DMS79 (cell line): ENCODE measurements around the gene DHX34.

Experiments used
- DNase-seq: peaks from one replicate; lab custom pipeline; 2025; lab: John Stamatoyannopoulos, UW

The DHX34 gene

DNA sequence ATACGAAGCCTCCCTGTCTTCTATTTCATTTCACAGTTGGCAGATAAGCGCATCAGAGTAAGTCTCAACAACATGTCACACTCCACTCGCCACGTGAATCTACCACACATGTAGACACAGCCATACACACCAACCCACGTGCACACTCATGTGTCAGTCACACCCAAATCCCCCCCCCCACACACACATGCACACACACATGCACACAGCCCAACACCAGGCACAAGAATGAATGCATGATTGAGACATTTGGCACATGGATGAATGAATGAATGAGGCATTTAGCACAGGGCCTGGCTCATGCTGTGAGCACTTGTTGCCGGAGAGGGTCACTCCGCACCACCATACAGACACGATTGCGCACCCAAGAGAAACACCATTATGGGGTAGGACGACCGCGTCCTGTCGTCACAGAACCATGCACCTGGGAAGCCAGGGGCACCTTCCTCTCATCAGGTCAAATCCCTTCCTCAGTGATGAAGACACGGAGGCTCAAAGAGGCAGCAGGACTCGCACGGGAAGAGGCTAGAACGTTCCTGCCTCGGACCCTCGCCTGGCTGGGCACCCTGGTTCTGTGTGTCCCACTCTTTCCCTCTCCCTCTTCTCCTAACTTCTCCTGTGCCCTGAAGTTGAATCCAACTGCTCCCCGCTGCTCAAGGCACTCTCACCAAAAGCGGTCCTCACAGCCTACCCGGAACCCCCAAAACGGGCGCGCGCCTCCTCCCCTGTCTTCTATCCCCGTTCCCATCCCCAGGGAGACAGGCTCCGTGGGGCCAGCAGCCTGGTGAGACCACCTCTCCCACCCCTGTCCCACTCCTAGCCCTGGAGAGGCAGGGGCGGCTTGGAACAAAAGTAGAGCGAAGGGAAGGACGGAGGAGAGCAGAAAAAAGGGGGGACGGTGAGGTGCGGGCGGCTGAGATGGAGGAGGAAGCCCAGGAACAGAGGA lies 68.9 kb downstream of the DHX34 start:
- DNase-seq: no peak

DNA sequence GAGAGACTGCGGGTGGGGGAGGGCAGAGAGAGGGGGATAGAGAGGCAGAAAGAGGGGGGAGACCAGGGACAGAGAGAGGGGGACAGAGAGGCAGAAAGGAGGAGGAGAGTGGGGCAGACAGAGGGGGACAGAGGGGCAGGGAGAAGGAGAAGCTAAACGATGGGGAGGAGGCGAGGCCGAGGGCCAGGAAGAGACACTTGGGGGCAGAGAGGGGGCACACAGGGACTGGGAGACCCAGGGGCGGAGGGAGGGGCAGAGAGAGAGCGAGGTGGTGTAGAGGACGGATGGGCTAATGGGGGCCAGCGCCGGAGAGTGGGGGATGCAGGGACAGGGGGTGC lies 69.5 kb downstream of the DHX34 start:
- DNase-seq: no peak

DNA sequence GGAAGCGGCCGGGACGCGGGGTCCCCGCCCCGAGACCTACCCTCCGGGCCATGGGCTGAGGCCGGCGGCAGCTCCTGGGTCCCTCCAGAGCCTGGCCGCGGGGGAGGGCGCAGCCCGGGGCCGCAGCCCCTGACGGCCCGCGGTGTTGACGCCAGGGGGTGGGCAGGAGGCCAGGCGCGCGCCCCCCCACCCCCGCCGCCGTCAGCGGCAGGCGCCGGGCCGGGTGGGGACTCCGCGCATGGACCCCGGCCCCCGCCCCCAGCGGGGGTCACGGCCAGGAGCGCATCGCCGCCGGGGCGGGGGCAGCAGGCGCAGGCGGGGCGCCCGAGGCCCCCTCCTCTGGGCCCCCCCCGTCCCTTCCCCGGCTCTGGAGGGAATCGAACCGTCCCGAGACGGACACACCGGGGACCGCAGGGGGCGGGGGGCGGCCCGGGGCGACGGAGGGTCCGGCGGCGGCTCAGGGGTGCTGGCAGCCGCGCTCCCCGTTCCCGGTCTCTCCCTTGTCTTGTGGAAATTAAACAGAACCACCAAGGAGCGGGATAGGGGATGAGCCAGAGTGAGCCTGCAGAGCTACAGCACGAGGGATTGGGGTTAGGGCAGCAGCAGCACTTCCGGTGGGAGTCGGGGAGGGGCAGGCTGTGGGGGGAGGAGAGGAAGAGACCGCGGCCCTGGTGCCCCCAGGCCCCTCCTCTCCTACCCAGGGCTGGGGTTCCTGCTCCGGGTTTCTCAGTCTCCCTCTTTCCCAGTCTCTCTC lies 70.1 kb downstream of the DHX34 start, which contains the start of gene MEIS3:
TSS of gene MEIS3 (minus strand) at position 498 of the 754 bp plus-strand sequence. CDS start at position 52, 446 bp downstream.
- DNase-seq: no peak

DNA sequence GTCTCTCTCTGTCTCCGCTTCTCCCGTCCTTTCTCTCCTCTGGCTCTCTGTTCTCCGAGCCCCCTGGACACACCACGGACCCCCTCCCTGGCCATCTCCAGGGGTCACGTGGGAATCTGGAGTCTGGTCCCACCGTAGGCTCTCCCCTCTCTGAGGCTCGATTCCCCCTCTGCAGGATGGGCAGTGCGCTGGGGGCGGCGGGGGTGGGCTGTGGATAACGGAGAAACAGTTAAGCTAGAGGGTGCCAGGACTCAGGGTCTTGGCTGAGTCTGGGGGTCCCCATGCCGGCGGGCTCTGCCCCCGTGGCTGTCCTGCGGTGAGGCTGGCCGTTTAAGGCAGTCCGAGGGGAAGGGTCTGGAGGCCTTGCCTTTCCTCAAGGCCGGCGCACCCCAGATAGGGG lies 70.7 kb downstream of the DHX34 start:
- DNase-seq: no peak

DNA sequence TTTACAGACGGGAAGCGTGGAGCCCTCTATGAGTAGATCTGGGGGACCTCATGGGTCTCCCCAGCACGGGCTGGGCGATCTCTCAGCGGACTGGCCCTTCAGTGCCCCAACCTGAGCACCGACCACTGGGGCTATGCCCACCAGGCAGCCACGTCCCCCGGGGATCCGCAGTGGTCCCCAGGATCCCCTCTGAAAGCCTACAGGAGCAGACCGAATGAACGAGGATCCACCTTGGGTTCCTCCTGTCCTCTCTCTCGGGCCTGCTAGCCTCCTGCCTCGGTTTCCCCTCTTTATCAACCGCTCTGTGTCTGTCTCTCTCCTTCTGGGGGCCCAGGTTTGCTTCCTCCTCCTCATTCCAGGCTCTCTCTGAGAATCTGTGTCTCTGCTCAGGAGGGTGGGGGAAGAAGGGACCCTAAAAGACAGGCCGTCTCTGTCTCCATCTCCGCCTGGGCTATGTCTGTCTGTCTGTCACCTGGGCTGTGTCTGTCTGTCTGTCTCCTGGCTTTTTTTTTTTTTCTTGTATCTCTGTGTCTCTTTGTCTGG lies 72.2 kb downstream of the DHX34 start:
- no peak for DNase-seq

DNA sequence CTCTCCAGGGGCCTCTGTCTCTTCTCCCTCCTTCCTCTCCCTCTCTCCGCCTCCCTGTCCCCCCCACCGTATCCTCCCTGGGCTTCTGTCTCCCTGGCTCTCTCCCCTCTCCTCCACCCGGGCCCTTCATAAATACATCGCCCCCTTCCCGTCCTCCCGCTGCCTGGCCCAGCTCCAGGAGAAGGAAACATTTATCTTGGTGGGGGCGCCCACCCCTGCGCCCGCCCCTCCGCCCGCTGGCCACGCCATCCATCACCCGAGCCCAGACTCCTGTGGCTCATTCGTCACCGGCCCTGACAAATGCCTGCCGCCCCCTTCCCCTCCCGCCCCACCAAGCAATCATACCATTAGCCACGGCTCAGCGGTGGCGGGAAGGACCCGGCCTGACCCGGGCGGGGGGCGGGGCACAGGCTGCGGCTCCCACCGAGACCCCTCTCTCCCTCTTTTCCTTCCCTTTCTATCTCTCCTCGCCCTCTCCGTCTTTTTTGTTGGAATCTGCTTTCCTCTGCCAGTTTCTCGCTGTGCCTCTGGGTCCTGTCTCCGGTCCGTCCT lies 72.8 kb downstream of the DHX34 start:
- peak; percentile 26 for DNase-seq

DNA sequence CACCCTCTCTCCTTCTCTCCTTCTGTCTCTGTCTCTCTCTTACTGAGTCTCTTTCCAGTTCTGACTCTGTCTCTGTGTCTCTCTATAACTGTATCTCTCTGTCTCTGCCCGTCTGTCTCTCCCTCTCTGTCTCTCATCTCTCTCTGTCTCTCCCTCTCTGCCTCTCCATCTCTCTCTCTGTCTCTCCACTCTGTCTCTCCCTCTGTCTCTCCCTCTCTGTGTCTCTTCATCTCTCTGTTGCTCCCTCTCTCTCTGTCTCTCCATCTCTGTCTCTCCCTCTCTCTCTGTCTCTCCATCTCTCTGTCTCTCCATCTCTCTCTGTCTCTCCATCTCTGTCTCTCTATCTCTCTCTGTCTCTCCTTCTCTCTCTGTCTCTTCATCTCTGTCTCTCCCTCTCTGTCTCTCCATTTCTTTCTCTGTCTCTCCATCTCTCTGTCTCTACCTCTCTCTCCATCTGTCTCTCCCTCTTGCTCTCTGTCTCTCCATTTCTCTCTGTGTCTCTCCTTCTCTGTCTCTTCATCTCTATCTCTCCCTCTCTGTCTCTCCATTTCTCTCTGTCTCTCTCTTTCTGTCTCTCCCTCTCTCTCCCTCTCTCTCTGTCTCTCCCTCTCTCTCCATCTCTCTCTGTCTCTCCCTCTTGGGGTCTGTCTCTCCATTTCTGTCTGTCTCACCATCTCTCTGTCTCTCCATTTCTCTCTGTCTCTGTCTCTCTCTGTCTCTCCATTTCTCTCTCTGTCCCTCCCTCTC lies 73.5 kb downstream of the DHX34 start:
- DNase-seq: no peak

DNA sequence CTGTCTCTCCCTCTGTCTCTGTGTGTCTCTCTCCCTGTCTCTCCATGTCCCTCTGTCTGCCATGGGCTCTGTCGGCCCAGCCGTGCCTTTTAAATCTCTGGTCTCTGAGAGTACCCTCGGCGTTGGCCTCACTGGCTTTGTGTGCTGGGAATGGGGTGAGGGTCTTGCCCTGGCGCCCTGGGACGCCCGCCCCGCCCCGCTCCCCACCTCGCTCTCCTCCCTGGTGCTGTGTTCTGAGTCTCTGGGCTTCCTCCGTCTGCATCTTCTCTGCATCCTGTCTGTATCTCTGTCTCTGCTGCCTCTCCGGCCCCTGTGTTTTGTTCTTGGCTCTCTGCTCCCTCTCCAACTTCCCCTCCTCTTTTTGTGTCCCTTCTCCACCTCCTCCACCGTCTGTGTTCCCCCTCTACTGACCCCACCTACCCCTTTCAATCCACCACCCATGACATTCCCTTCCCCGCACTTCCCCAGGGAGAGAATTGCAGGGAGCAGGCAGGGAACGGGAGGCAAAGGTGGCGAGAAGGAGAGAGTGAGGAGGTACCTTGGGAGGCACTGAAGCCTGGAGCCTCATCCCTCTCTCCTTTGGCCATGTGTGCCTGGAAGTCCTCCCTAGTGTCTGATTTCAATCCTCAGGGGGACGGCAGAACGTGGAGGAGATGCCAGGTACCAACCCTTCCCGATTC lies 74.2 kb downstream of the DHX34 start:
- DNase-seq: no peak

DNA sequence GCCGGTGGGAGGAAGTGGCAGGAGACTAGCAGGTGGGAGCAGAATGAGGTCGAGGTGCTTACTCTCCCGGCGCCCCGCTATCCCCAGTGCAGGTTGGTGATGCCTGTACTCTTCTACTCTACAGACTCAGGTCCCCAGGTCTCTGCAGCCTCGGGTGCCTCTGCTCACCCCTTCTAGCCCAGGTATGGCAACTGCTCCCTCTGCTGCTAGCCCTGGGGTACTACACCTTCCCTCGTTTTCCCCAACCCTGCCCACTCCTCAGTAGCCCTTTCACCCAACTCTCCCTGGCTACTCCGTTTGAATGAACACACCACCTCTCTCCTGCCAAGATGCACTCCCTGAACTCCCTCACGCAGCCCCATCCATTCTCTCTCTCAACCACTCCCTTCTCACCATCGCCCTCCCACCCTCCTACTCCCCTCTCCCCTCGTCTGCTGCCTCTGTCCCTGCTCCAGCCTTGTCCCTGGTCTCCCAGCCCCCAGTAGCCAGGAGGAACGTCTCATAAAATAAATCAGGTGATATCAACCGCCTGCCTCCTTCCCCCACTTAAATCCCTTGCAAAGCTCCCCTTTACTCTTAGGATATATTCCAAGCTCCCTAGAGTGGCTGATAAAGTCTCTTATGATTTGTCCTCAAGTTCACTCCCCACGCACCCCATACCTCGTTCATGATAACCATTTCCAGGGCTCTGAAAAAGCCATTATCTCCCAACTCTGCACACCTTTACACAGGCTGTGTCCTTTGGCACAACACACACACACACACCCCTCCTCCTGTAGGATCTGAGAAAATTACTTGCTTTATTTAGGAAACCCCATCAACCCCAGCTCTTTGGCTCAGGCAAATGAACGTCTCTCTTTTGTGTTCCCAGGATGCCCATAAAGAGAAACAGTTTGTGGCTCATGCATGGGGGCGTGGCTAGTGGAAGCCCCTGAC lies 78.4 kb downstream of the DHX34 start:
- DNase-seq: peak; percentile 66

DNA sequence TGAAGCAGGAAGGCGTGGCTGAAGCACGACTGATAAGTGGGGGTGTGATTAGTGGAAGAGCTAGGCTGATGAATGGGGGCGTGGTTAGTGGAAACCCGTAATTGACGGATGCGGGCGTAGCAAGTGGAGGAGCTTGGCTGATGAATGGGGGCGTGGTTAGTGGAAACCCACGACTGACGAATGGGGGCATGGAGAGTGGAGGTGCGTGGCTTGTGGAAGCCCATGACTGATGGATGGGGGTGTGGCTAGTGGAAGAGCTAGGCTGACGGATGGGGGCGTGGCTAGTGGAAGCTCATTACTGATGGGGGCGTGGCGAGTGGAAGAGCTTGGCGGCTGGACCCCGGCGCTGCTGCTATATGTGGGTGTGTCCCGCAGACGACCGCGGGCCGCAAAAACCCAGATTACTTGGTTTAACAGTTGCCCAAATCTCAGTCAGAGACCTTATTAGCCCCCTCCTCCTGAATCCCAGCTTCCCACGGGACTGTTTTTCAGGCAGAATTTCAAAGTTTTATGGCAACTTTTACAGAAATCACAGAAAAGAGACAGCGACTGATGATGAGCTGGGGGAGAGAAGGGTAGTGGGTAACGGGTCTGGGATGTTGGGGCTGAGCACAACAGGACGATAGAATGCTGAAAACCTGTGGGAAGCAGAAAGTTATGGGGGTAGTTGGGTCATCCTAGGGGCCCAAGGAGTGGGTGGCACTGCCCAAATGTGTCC lies 79.2 kb downstream of the DHX34 start:
- DNase-seq: peak; percentile 96

DNA sequence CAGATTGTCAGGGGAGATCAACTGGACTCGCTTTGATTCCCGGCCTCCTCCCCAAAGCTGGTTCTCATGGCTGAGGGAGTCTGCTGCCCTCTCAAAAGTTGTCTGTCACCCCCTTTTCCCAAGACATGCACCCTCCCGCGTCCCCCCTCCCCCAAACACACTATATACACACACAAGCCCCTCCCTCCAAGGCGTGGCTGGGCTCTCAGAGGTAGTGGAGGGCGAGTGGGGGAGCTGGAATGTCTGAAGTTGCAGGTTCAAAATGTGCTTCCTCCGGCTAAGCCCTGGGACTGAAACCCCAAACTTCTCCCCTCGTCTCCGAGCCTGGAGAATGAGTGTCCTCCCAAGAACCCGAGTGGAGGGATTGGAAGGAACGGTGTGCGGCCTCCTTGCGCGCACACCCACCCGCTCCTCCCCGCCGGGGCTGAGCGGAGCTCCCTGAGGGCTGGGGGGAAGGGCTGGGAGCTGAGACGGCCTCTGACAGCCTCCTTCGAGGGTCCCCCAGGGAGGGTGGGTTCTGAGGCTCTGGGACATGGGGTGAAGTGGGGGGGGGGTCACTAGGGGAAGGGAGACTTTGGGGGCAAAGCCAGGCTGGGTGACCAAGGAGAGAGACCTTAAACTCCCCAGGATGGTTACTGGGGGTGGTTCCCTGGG lies 80.2 kb downstream of the DHX34 start:
- no peak for DNase-seq

DNA sequence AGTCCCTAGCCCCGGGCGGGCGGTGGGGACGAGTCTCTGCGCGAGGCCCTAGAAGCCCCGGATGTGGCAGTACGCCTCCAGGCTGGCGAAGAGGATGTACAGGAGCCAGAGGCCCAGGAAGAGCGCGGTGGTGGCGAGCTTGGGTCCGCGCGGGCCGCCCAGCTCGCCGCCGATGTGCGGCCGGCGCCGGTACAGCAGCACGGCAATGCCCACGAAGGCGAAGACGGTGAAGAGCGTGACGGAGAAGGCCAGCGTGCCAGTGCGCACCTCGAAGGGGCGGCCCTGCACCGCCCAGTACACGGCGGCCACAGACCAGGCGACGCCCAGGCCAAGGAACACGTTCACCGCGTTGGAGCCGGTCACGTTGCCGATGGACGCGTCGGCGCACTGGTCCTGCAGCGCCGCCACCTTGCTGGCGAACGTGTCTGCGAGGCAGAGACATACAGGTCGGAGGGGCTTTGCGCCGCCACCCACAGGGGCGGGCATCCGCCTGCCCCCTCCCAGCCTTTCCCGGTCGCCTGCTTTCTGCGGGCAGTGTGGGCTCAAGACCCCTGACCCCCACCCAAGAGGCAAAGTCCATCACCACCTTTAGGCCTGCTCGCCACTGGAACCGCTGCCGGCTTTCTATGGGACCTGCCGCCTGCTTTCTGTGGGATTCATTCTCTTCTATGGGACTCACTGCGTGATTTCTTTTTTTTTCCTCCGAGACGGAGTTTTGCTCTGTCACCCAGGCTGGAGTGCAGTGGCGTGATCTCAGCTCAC lies 81.1 kb downstream of the DHX34 start:
- DNase-seq: no peak

DNA sequence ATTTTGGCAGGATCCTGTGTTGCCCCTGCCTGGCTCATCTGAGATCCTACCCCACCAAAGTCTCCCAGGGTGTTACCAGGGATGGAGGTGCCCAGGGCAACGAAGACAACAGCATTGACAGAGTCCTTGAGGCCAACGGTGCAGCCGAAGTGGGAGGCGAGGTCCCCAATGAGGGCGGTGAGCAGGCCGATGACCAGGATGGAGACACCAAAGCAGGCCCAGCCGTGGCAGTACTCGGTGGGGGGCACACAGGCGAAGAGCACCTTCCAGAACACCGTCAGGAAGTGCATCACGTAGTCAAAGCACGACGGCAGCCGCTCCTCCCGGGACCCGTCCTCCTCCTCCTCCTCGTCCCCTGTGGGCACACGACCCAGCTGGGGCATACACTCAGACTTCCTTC lies 83.0 kb downstream of the DHX34 start:
- no peak for DNase-seq
